HuH-7 (cell line): Measurements from ENCODE around the gene SLFN13.
"Not testable (repeated sequence)": the region's sequence is repeated elsewhere in the genome, so short reads cannot be mapped to it uniquely, and the experiment has no call there.

Experiments used
- DNase-seq: peaks from one replicate; pipeline ENCODE4 v3.0.0; 2011; ENCODE audit warnings: low spot score

SLFN13 gene

GRCh38 chr17:35432176-35433074 is 16.1 kb downstream of the SLFN13 start, which contains the start of gene SLFN12:
Gene SLFN12, minus strand, starts transcription at chr17:35432500. Its CDS starts 9,472 bp downstream, at chr17:35423028.
- no peak for DNase-seq

DNA sequence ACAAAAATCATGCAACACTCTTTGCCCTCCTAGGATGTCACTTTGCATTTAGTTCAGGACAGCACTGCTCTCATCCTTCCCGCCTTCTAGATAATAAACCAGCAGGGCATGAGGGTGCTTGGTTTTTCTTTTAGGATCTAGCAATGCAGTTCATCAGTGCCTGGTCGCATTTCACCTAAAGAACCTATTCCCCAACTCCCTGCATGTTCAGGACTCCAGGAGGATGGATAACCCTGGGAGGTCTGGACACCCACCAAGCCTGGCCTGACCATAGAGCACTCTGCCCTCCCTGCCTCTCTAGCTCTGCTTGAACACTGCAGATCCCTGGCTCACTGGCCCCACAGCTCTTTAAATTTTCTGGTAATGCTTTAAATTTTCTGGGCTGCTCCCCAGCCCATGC is 18.9 kb downstream of the SLFN13 start:
- no peak for DNase-seq

- no peak for DNase-seq
Measured at GRCh38 chr17:35428229-35428628, 20.3 kb downstream of the SLFN13 start.

DNA sequence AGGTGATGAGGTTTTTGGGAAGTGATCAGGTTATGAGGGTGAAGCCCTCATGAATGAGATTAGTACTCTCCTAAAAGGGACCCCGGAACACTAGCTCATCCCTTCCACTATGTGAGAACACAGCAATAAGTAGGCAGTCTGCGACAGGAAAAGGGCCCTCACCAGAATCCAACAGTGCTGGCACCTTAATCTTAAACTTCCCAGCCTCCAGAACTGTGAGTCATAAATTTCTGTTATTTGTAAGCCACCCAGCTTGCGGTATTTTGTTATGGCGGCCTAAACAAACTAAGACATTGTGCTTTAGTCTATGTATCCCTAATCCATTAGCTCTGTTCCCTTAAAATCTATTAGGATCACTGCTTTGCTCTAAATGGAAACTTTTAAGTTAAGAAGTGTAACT is 24.8 kb downstream of the SLFN13 start:
- no peak for DNase-seq

DNA sequence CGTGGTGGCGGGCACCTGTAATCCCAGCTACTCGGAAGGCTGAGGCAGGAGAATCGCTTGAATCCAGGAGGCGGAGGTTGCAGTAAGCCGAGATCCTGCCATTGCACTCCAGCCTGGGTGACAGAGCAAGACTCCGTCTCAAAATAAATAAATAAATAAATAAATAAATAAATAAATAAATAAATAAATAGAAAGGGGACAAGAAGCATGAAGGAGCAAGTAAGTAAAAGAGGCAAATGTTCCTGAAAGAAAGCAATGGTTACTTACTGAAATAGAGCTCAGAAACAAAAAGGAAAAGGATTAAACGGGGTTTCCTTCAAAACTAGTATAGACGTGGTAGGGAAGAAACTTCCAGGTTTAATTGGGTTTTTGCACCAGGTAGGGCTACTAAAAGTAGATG is 27.5 kb downstream of the SLFN13 start:
- DNase-seq, result not testable (repeated sequence)

DNA sequence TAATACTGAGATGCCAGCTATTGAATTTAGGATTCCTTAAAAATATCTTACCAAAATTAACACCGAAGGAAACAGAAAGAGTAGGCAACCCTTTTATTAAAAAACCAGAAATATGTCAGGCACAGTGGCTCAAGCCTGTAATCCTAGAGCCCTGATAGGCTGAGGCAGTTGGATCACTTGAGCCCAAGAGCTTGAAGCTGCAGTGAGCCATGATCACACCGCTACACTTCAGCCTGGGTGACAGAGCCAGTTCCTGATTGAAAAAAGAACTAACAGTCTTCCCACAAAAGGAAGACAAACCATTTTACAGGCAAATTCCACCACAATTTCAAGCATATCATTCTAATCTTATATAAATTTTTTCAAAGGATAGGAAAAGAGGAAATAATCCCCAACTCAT is 31.9 kb downstream of the SLFN13 start:
- DNase-seq, result no peak

DNA sequence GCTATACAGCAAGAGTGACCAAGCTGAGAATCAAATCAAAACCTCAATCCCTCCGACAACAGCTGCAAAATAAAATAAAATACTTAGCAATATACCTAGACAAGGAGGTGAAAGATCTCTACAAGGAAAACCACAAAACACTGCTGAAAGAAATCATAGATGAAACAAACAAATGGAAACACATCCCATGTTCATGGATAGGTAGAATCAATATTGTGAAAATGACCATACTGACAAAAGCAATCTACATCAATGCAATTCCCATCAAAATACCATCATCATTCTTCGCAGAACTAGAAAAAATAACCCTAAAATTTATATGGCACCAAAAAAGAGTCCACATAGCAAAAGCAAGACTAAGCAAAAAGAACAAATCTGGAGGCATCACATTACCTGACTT is 33.9 kb downstream of the SLFN13 start:
- not testable (repeated sequence) for DNase-seq

DNA sequence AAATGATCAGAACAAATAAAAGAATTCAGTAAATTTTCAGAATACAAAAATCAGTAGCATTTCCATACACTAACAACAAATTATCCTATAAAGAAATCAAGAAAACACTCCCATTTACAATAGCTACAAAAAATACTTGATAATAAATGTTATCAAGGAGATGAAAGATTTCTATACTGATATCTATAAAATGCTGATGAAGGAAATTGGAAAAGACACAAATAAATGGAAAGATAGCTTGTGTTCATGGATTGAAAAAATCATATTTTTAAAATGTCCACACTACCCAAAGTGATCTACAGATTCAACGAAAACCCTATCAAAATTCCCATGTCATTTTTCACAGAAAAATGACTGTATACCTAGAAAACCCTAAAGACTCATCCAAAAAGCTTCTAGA is 34.3 kb downstream of the SLFN13 start:
- no peak for DNase-seq

DNA sequence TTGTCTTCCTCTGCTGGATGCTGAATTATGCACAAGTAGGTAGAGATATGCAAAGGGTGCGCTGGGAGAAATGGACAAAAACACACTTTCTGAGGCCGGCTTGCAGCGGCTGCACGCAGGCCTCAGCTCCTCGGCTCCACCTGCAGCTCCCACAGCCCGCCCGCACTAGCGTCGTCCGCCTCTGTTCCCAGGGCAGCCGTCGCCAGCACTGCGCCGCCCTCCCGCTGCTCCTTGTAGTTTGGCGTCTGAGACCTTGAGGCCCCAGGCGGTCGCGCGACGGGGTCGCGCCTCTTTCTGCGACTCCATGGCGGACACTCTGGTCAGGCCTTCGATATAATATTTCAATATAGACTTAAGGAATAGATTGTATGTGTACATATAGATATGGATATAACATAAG is 41.0 kb downstream of the SLFN13 start:
- DNase-seq, result no peak

GRCh38 chr17:35406568-35406967 is 42.0 kb downstream of the SLFN13 start:
- no peak for DNase-seq

DNA sequence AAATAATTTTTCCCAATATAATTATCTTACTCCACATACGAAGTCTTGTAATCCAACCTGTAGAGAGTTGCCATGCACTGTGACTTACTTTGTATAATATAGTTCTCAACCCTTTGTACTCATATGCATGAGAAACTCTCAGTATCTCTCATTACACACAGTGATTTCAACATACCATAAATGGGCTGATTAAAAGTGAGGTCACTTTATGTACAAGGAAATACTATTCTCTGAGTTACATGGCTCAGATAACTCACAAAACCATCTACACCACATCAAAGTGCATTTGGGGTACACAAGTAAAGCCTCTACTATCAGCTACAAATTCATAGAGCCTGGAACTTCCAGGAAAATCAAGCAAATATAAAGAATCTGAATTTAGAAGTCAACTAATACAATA is 44.2 kb downstream of the SLFN13 start:
- peak; percentile 51 for DNase-seq

GRCh38 chr17:35393783-35394182 is 54.8 kb downstream of the SLFN13 start:
- not testable (repeated sequence) for DNase-seq

- no peak for DNase-seq
Measured at GRCh38 chr17:35390663-35391062, 57.9 kb downstream of the SLFN13 start.

GRCh38 chr17:35390156-35390555 is 58.4 kb downstream of the SLFN13 start:
- DNase-seq, result no peak

DNA sequence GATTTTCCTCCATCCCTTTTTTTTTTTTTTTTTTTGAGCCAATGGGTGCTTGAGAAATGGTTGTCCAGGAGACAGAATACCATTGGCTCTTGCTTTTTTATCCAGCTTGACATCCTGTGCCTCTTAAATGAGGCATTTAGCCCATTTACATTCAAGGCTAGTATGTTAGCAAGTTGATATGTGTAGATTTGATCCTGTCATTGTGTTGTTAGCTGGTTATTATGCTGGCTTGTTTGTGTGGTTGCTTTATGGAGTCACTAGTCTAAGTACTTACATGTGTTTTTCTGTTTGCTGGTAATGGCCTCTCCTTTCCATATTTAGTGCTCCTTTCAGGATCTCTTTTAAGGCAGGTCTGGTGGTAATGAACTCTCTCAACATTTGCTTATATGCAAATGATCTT is 61.1 kb downstream of the SLFN13 start:
- no peak for DNase-seq
